Loucy (cell line): ENCODE results near the gene POC5.

Source experiments
- CTCF ChIP-seq: fragments of 200-600 bp; sonication (generic); conservative IDR thresholded peaks from 2 replicates; pipeline ENCODE4 v1.5.1; 2014; ENCODE audit warnings: mild to moderate bottlenecking, antibody characterized with exemption, low read length
- EZH2phosphoT487 ChIP-seq: fragments of 200-600 bp; IDR thresholded peaks from 2 replicates; pipeline ENCODE4 v1.6.1; 2018; ENCODE audit warnings: antibody characterized with exemption, mild to moderate bottlenecking, moderate library complexity, borderline replicate concordance

- no peak for TF ChIP-seq CTCF
- TF ChIP-seq EZH2phosphoT487 = no peak
Measured at GRCh38 chr5:75653521-75653920, 63.7 kb downstream of the POC5 start.
